T-helper 17 cell (primary cell): Measurements from ENCODE around the gene KRTAP9-4. TPM values are rescaled to one million over a fixed set of nuclear protein-coding genes. Genes with fewer than 3 reads are reported as not detected.

Experiments used
- ATAC-seq: fragments of 150-1000 bp; cut with Tn5 transposase; 2 replicates; pipeline ENCODE4 v1.10.0; 2021; ENCODE audit warnings: mild to moderate bottlenecking, moderate library complexity
- DNase-seq, 3 donors: peaks; one replicate each; pipeline versions ENCODE4 v3.0.0 to v3.0.0-alpha.2; 2020 to 2021
- H3K9me3 ChIP-seq: one replicate; pipeline ENCODE4 v1.7.0; 2013; ENCODE audit warnings: low read length, mild to moderate bottlenecking; ENCODE audit not compliant: control insufficient read depth, poor library complexity, severe bottlenecking
- H3K27ac Mint-ChIP-seq: one replicate; pipeline ENCODE4 v1.8.0; 2022; ENCODE audit warnings: mild to moderate bottlenecking, moderate library complexity, mixed read lengths
- H3K27me3 Mint-ChIP-seq: one replicate; pipeline ENCODE4 v1.8.0; 2022; ENCODE audit warnings: mixed read lengths
- H3K36me3 Mint-ChIP-seq: one replicate; pipeline ENCODE4 v1.8.0; 2022; ENCODE audit warnings: low read depth, mixed read lengths
- H3K4me1 Mint-ChIP-seq: one replicate; pipeline ENCODE4 v1.8.0; 2022; ENCODE audit warnings: mild to moderate bottlenecking, mixed read lengths
- H3K4me3 Mint-ChIP-seq: one replicate; pipeline ENCODE4 v1.8.0; 2022; ENCODE audit warnings: mild to moderate bottlenecking, moderate library complexity, mixed read lengths
- total RNA-seq, 4 donors: library from RNA in 2 of 4; stranded (reverse) in 2 of 4; gene quantifications; one replicate each; pipeline ENCODE4 v1.2.3 and lab custom pipeline; 2022 to 2026

The KRTAP9-4 gene
- total RNA-seq, 2 donors from 2014 or later, result not detected

GRCh38 chr17:41278176-41278955 lies 28.9 kb downstream of the KRTAP9-4 start:
- H3K36me3 Mint-ChIP-seq, result peaks cover 2% of the 10 kb centered on the region
- peaks cover 6% of the 10 kb centered on the region for H3K4me1 Mint-ChIP-seq
- H3K27ac Mint-ChIP-seq, result no peak overlapping the region
- DNase-seq (no peak), ATAC-seq (no peak)
- H3K27me3 Mint-ChIP-seq, result peaks cover 33% of the 10 kb centered on the region
- H3K9me3 ChIP-seq, result no peaks in the 10 kb centered on the region
- H3K4me3 Mint-ChIP-seq, result no peak overlapping the region

DNA sequence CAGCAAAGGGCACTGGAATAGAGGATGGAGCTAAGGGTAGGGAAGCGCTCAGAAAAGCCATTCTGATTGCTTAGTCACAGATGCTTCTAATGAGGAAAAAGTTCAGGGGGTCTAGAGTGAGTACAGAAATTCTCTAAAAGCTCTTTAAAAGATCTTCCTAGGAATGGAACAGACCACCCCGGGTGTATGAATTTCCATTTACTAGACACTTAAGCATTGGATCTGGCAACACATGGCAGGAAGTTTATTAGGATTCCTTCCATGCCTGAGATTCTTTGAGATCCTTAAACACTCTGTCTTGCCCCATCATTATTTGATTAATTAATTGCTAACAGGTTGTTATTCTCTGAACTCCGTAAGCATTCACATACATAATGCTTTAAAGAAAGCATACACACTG lies 34.6 kb downstream of the KRTAP9-4 start:
- H3K36me3 Mint-ChIP-seq, result no peaks in the 10 kb centered on the region
- no peak for DNase-seq
- no peaks in the 10 kb centered on the region for H3K9me3 ChIP-seq
- peaks cover 10% of the 10 kb centered on the region for H3K27me3 Mint-ChIP-seq
- H3K4me1 Mint-ChIP-seq, result no peaks in the 10 kb centered on the region
- no peak overlapping the region for H3K4me3 Mint-ChIP-seq
- H3K27ac Mint-ChIP-seq, result no peak overlapping the region
- ATAC-seq, result no peak

GRCh38 chr17:41284546-41284945 lies 35.1 kb downstream of the KRTAP9-4 start:
- DNase-seq (no peak), ATAC-seq (no peak)
- Mint-ChIP-seq H3K4me1 (no peaks in the 10 kb centered on the region), H3K27me3 (peaks cover 5% of the 10 kb centered on the region), H3K36me3 (no peaks in the 10 kb centered on the region), H3K27ac (no peak overlapping the region), H3K4me3 (no peak overlapping the region)
- no peaks in the 10 kb centered on the region for H3K9me3 ChIP-seq

GRCh38 chr17:41287050-41287449 lies 37.6 kb downstream of the KRTAP9-4 start:
- no peak for ATAC-seq
- no peaks in the 10 kb centered on the region for H3K4me1 Mint-ChIP-seq

GRCh38 chr17:41294016-41294415 lies 44.5 kb downstream of the KRTAP9-4 start:
- H3K27me3 Mint-ChIP-seq, result peaks cover 31% of the 10 kb centered on the region
- H3K27ac Mint-ChIP-seq, result no peak overlapping the region
- no peak for DNase-seq
- no peak for ATAC-seq
- H3K4me1 Mint-ChIP-seq, result no peaks in the 10 kb centered on the region
- peaks cover 2% of the 10 kb centered on the region for H3K36me3 Mint-ChIP-seq
- no peak overlapping the region for H3K4me3 Mint-ChIP-seq
- H3K9me3 ChIP-seq, result no peaks in the 10 kb centered on the region

More at GRCh38 chr17:41287050-41287449, 37.6 kb downstream of the KRTAP9-4 start:
- no peaks in the 10 kb centered on the region for H3K9me3 ChIP-seq
- H3K27me3 Mint-ChIP-seq, result peaks cover 14% of the 10 kb centered on the region
- no peak overlapping the region for H3K4me3 Mint-ChIP-seq
- no peak overlapping the region for H3K27ac Mint-ChIP-seq
- H3K36me3 Mint-ChIP-seq, result no peaks in the 10 kb centered on the region
- no peak for DNase-seq

DNA sequence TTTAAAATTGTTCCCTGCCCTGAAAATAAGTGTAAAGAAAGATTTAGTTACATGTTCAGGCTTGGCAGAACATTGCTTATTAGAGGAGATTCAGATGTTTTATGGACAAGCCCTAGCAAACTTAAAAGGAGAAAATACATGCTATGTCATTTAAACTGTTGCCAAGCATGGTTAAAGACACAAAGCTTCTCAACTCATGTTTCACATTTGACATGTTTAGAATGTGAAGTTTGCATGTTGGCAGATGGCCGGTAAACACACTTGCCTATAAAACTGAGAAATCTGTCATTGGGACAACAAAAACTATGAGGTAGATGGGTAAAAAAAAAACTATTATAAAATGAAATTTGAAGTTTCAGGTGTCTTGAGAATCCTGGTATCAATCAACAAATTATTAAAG lies 47.4 kb downstream of the KRTAP9-4 start:
- Mint-ChIP-seq H3K27me3 (peaks cover 19% of the 10 kb centered on the region), H3K4me1 (no peaks in the 10 kb centered on the region), H3K36me3 (peaks cover 2% of the 10 kb centered on the region), H3K4me3 (no peak overlapping the region), H3K27ac (no peak overlapping the region)
- H3K9me3 ChIP-seq, result no peaks in the 10 kb centered on the region
- no peak for DNase-seq
- ATAC-seq, result no peak

DNA sequence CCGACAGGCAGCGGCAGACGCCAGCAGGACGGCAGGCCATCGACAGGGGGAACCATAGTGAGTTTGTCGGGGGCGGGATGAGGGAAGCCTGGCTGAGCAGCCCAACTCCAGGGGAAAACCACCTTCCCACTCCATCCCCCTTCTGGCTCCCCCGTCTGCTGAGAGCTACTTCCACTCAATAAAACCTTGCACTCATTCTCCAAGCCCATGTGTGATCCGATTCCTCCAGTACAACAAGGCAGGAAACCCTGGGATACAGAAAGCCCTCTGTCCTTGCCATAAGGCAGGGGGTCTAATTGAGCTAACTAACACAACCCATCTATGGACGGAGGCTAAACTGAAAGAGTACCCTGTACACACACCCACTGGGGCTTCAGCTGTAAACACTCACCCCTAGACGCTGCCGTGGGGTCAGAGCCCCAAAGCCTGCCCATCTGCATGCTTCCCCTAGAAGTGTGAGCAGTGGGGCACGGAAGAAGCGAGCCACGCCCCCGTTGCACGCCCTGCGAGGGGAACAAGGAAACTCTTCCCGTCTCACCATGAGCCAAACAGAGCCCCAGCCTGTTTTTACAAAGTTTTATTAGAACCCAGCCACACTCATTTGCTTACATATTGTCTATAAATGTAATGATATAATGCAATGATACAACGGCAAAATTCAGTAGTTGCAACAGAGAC lies 49.1 kb downstream of the KRTAP9-4 start:
- Mint-ChIP-seq H3K4me3 (no peak overlapping the region), H3K36me3 (peaks cover 2% of the 10 kb centered on the region), H3K27me3 (peaks cover 4% of the 10 kb centered on the region), H3K4me1 (no peaks in the 10 kb centered on the region), H3K27ac (no peak overlapping the region)
- DNase-seq, result no peak
- no peaks in the 10 kb centered on the region for H3K9me3 ChIP-seq
- no peak for ATAC-seq

Other genes with a start within 250 kb of the KRTAP9-4 start
- gene KRTAP3-2, start 249.8 kb upstream of the KRTAP9-4 start, total RNA-seq, result not detected
- gene KRTAP3-1, start 240.6 kb upstream of the KRTAP9-4 start, total RNA-seq, result not detected
- not detected for gene KRTAP1-5, start 222.5 kb upstream of the KRTAP9-4 start, total RNA-seq
- gene KRTAP1-4, start 219.5 kb upstream of the KRTAP9-4 start, total RNA-seq, result not detected
- not detected for gene KRTAP1-3, start 214.8 kb upstream of the KRTAP9-4 start, total RNA-seq
- not detected for gene KRTAP1-1, start 208.2 kb upstream of the KRTAP9-4 start, total RNA-seq
- not detected for gene KRTAP2-1, start 202.4 kb upstream of the KRTAP9-4 start, total RNA-seq
- gene KRTAP2-2, start 194.5 kb upstream of the KRTAP9-4 start, total RNA-seq, result not detected
- not detected for gene KRTAP2-3, start 189.6 kb upstream of the KRTAP9-4 start, total RNA-seq
- gene KRTAP2-4, start 183.8 kb upstream of the KRTAP9-4 start, total RNA-seq, result not detected
- gene KRTAP4-7, start 165.5 kb upstream of the KRTAP9-4 start, total RNA-seq, result not detected
- not detected for gene KRTAP4-8, start 151.5 kb upstream of the KRTAP9-4 start, total RNA-seq
- not detected for gene KRTAP4-16, start 147.5 kb upstream of the KRTAP9-4 start, total RNA-seq
- not detected for gene KRTAP4-9, start 144.3 kb upstream of the KRTAP9-4 start, total RNA-seq
- not detected for gene KRTAP4-11, start 131.3 kb upstream of the KRTAP9-4 start, total RNA-seq
- not detected for gene KRTAP4-12, start 125.5 kb upstream of the KRTAP9-4 start, total RNA-seq
- not detected for gene KRTAP4-6, start 109.1 kb upstream of the KRTAP9-4 start, total RNA-seq
- not detected for gene KRTAP4-5, start 99.9 kb upstream of the KRTAP9-4 start, total RNA-seq
- gene KRTAP4-4, start 88.9 kb upstream of the KRTAP9-4 start, total RNA-seq, result not detected
- not detected for gene KRTAP4-3, start 81.5 kb upstream of the KRTAP9-4 start, total RNA-seq
- not detected for gene KRTAP4-2, start 71.5 kb upstream of the KRTAP9-4 start, total RNA-seq
- gene KRTAP4-1, start 64.8 kb upstream of the KRTAP9-4 start, total RNA-seq, result not detected
- gene KRTAP9-1, start 59.8 kb upstream of the KRTAP9-4 start, total RNA-seq, result not detected
- not detected for gene KRTAP9-2, start 23.0 kb upstream of the KRTAP9-4 start, total RNA-seq
- not detected for gene KRTAP9-3, start 17.2 kb upstream of the KRTAP9-4 start, total RNA-seq
- gene KRTAP9-8, start 11.7 kb upstream of the KRTAP9-4 start, total RNA-seq, result not detected
- gene KRTAP9-9, start 5.7 kb downstream of the KRTAP9-4 start, total RNA-seq, result not detected
- gene KRTAP9-6, start 15.7 kb downstream of the KRTAP9-4 start, total RNA-seq, result not detected
- not detected for gene KRTAP9-7, start 26.0 kb downstream of the KRTAP9-4 start, total RNA-seq
- not detected for gene KRTAP29-1, start 53.2 kb downstream of the KRTAP9-4 start, total RNA-seq
- gene KRTAP16-1, start 59.6 kb downstream of the KRTAP9-4 start, total RNA-seq, result under 1 TPM; 0.17 to 0.34 TPM
- gene KRTAP17-1, start 66.0 kb downstream of the KRTAP9-4 start, total RNA-seq, result not detected
- gene KRT33A, start 101.1 kb downstream of the KRTAP9-4 start, total RNA-seq, result not detected
- gene KRT33B, start 120.1 kb downstream of the KRTAP9-4 start, total RNA-seq, result not detected
- not detected for gene KRT34, start 132.6 kb downstream of the KRTAP9-4 start, total RNA-seq
- not detected for gene KRT31, start 147.9 kb downstream of the KRTAP9-4 start, total RNA-seq
- gene KRT37, start 174.9 kb downstream of the KRTAP9-4 start, total RNA-seq, result not detected
- not detected for gene KRT38, start 191.3 kb downstream of the KRTAP9-4 start, total RNA-seq
- gene KRT32, start 217.7 kb downstream of the KRTAP9-4 start, total RNA-seq, result not detected
- gene KRT35, start 231.5 kb downstream of the KRTAP9-4 start, total RNA-seq, result not detected
- not detected for gene KRT36, start 240.2 kb downstream of the KRTAP9-4 start, total RNA-seq